T-helper 2 cell treated with Interferon-gamma antibody and Interleukin-4, amounts not matched to agents 100 ng/mL and 5 ng/mL, for 36 hours (primary cell): ENCODE data around the gene TGFBI. TPM values are rescaled to one million over a fixed set of nuclear protein-coding genes. Genes with fewer than 3 reads are reported as not detected.

Experiments used
- intact Hi-C: fragments of 100-400 bp; cut with micrococcal nuclease; formaldehyde crosslinking; loops from one replicate; pipeline ENCODE4 v1.15.1; 2023
- total RNA-seq: library from RNA; stranded (reverse); gene quantifications from 2 replicates; pipeline ENCODE4 v1.2.3, GENCODE V29; 2022

The TGFBI gene
- total RNA-seq, 1 donor from 2014 or later, result 0.45 TPM

- intact Hi-C loops, result no loop called here
Observed at GRCh38 chr5:136086783-136087566, 58.2 kb downstream of the TGFBI start.

GRCh38 chr5:136087961-136088871 lies 59.4 kb downstream of the TGFBI start:
- intact Hi-C loops, result no loop called here

- intact Hi-C loops, result no loop called here
Observed at GRCh38 chr5:136089791-136090190, 61.0 kb downstream of the TGFBI start.

- intact Hi-C loops, result no loop called here
Observed at GRCh38 chr5:136090319-136090718, 61.5 kb downstream of the TGFBI start.

GRCh38 chr5:136094189-136094912 lies 65.6 kb downstream of the TGFBI start:
- intact Hi-C loops, result no loop called here

GRCh38 chr5:136094913-136095641 lies 66.3 kb downstream of the TGFBI start:
- intact Hi-C loops, result no loop called here

GRCh38 chr5:136098176-136098575 lies 69.4 kb downstream of the TGFBI start:
- intact Hi-C loops, result no loop called here

- intact Hi-C loops, result no loop called here
Observed at GRCh38 chr5:136099870-136100269, 71.1 kb downstream of the TGFBI start.

- intact Hi-C loops, result no loop called here
Observed at GRCh38 chr5:136101884-136102283, 73.1 kb downstream of the TGFBI start.

- intact Hi-C loops, result no loop called here
Observed at GRCh38 chr5:136103118-136103517, 74.3 kb downstream of the TGFBI start.

- intact Hi-C loops, result no loop called here
Observed at GRCh38 chr5:136104306-136104965, 75.6 kb downstream of the TGFBI start.

GRCh38 chr5:136106351-136107031 lies 77.7 kb downstream of the TGFBI start:
- intact Hi-C loops, result no loop called here

GRCh38 chr5:136108180-136108611 lies 79.4 kb downstream of the TGFBI start:
- intact Hi-C loops, result no loop called here

GRCh38 chr5:136108766-136109165 lies 80.0 kb downstream of the TGFBI start:
- intact Hi-C loops, result no loop called here

GRCh38 chr5:136109453-136110135 lies 80.8 kb downstream of the TGFBI start:
- intact Hi-C loops, result no loop called here
